Measurements from ENCODE around the gene KCNS1. TPM values are rescaled to one million over a fixed set of nuclear protein-coding genes. Genes with fewer than 3 reads are reported as not detected.

The KCNS1 gene
- total RNA-seq, 1 experiment from 2014 or later = not detected

GRCh38 chr20:45082468-45082867 is 18.5 kb downstream of the KCNS1 start:
- no TSS peak for BruUV-seq (replicated peaks)
- H3K36me3 ChIP-seq (ENCODE audit: insufficient read depth, low read length, poor library complexity, severe bottlenecking) = peaks cover 6% of the 10 kb centered on the region
- POLR2A ChIA-PET (ENCODE audit: low non-redundant PET) = no interaction called here
- intact Hi-C loops (cut with micrococcal nuclease; ENCODE audit: unreplicated experiment) = no loop called here
- no peaks in the 10 kb centered on the region for H3K9me3 ChIP-seq (ENCODE audit: low read depth, low read length, poor library complexity, severe bottlenecking)
- no peak overlapping the region for H3K27ac ChIP-seq (ENCODE audit: low read depth, low read length, poor library complexity, severe bottlenecking)
- DNase-seq (ENCODE audit: low spot score) = no peak
- no peaks in the 10 kb centered on the region for H3K4me1 ChIP-seq (ENCODE audit: insufficient read depth, low read length, poor library complexity, severe bottlenecking)
- no peaks in the 10 kb centered on the region for H3K27me3 ChIP-seq (replicated peaks; ENCODE audit: insufficient read depth, low read depth, low read length, poor library complexity)
- no peak overlapping the region for H3K4me3 ChIP-seq (ENCODE audit: low read depth, low read length, poor library complexity, severe bottlenecking)
- TF ChIP-seq EZH2 (IDR thresholded peaks at IDR 0.05; ENCODE audit: borderline replicate concordance, low read depth, low read length, poor library complexity, severe bottlenecking) = no peak
- TF ChIP-seq CTCF (conservative IDR thresholded peaks at IDR 0.05; ENCODE audit: low read depth, low read length) = no peak
- CTCF ChIA-PET = no interaction called here

- intact Hi-C loops (cut with micrococcal nuclease; ENCODE audit: unreplicated experiment) = no loop called here
- no peak overlapping the region for H3K27ac ChIP-seq (ENCODE audit: low read depth, low read length, poor library complexity, severe bottlenecking)
- peaks cover 6% of the 10 kb centered on the region for H3K36me3 ChIP-seq (ENCODE audit: insufficient read depth, low read length, poor library complexity, severe bottlenecking)
- ChIA-PET POLR2A (ENCODE audit: low non-redundant PET) (no interaction called here), CTCF (no interaction called here)
- BruUV-seq (replicated peaks) = no TSS peak
- H3K9me3 ChIP-seq (ENCODE audit: low read depth, low read length, poor library complexity, severe bottlenecking) = no peaks in the 10 kb centered on the region
- H3K27me3 ChIP-seq (replicated peaks; ENCODE audit: insufficient read depth, low read depth, low read length, poor library complexity) = no peaks in the 10 kb centered on the region
- DNase-seq (ENCODE audit: low spot score) = peak; percentile 36
- no peak overlapping the region for H3K4me3 ChIP-seq (ENCODE audit: low read depth, low read length, poor library complexity, severe bottlenecking)
- no peaks in the 10 kb centered on the region for H3K4me1 ChIP-seq (ENCODE audit: insufficient read depth, low read length, poor library complexity, severe bottlenecking)
- no peak for TF ChIP-seq EZH2 (IDR thresholded peaks at IDR 0.05; ENCODE audit: borderline replicate concordance, low read depth, low read length, poor library complexity, severe bottlenecking)
- peak; percentile 56 for TF ChIP-seq CTCF (conservative IDR thresholded peaks at IDR 0.05; ENCODE audit: low read depth, low read length)
Observed at GRCh38 chr20:45080867-45081624, 19.9 kb downstream of the KCNS1 start.

- H3K27me3 ChIP-seq (replicated peaks; ENCODE audit: insufficient read depth, low read depth, low read length, poor library complexity) = no peaks in the 10 kb centered on the region
- BruUV-seq (replicated peaks) = no TSS peak
- CTCF ChIA-PET = interaction anchor here (0.6 kb wide), 1 partner anchor 33 kb away, joined by 4 read pairs; no protein-coding TSS in a partner anchor
Observed at GRCh38 chr20:45077559-45077958, 23.4 kb downstream of the KCNS1 start.

More at GRCh38 chr20:45077559-45077958, 23.4 kb downstream of the KCNS1 start:
- no peak for TF ChIP-seq EZH2 (IDR thresholded peaks at IDR 0.05; ENCODE audit: borderline replicate concordance, low read depth, low read length, poor library complexity, severe bottlenecking)
- no peak for TF ChIP-seq CTCF (conservative IDR thresholded peaks at IDR 0.05; ENCODE audit: low read depth, low read length)
- peaks cover 6% of the 10 kb centered on the region for H3K36me3 ChIP-seq (ENCODE audit: insufficient read depth, low read length, poor library complexity, severe bottlenecking)
- no peak overlapping the region for H3K4me3 ChIP-seq (ENCODE audit: low read depth, low read length, poor library complexity, severe bottlenecking)
- POLR2A ChIA-PET (ENCODE audit: low non-redundant PET) = no interaction called here
- H3K27ac ChIP-seq (ENCODE audit: low read depth, low read length, poor library complexity, severe bottlenecking) = no peak overlapping the region
- intact Hi-C loops (cut with micrococcal nuclease; ENCODE audit: unreplicated experiment) = no loop called here
- no peaks in the 10 kb centered on the region for H3K9me3 ChIP-seq (ENCODE audit: low read depth, low read length, poor library complexity, severe bottlenecking)
- DNase-seq (ENCODE audit: low spot score) = no peak
- H3K4me1 ChIP-seq (ENCODE audit: insufficient read depth, low read length, poor library complexity, severe bottlenecking) = no peaks in the 10 kb centered on the region
